Activated B cell treated with CpG ODN at 0.5 μM for 24 hours (primary cell): ENCODE results near the gene PTK7. TPM values are rescaled to one million over a fixed set of nuclear protein-coding genes. Genes with fewer than 3 reads are reported as not detected.

Experiments used
- ATAC-seq: fragments of 200-7000 bp; cut with Tn5 transposase; one replicate; pipeline ENCODE4 v1.10.0; 2021; ENCODE audit warnings: low read depth, mild to moderate bottlenecking, moderate library complexity
- CTCF ChIA-PET: fragments of 350-600 bp; sonication (Branson Sonifier 250); formaldehyde crosslinking; loops from one replicate; lab custom pipeline; 2021; ENCODE audit warnings: antibody characterized with exemption; lab: Charles Lee
- POLR2A ChIA-PET: fragments of 350-600 bp; sonication (Branson Sonifier 250); formaldehyde crosslinking; loops from one replicate; lab custom pipeline; 2021; ENCODE audit warnings: antibody characterized with exemption; lab: Charles Lee
- DNase-seq: peaks from one replicate; pipeline ENCODE4 v3.0.0; 2022
- H3K27ac Mint-ChIP-seq: one replicate; pipeline ENCODE4 v1.8.0; 2020; ENCODE audit warnings: mixed read lengths
- H3K27me3 Mint-ChIP-seq: one replicate; pipeline ENCODE4 v1.8.0; 2021; ENCODE audit warnings: mixed read lengths
- H3K36me3 Mint-ChIP-seq: one replicate; pipeline ENCODE4 v1.8.0; 2021; ENCODE audit warnings: low read depth, mixed read lengths
- H3K4me1 Mint-ChIP-seq: one replicate; pipeline ENCODE4 v1.8.0; 2021; ENCODE audit warnings: mixed read lengths
- H3K4me3 Mint-ChIP-seq: one replicate; pipeline ENCODE4 v1.8.0; 2020; ENCODE audit warnings: mild to moderate bottlenecking, mixed read lengths
- H3K9me3 Mint-ChIP-seq: one replicate; pipeline ENCODE4 v1.8.0; 2020; ENCODE audit warnings: mixed read lengths
- intact Hi-C: fragments of 100-400 bp; cut with micrococcal nuclease; formaldehyde crosslinking; loops from one replicate; pipeline ENCODE4 v1.15.1; 2024
- total RNA-seq: library from RNA; stranded (reverse); gene quantifications from 2 replicates; pipeline ENCODE4 v1.2.3, GENCODE V29; 2022
- TF ChIP-seq, protein P1 (sequence below): fragments of 200-600 bp; IDR thresholded peaks from one replicate; pipeline ENCODE4 v1.8.0; 2022; ENCODE audit warnings: antibody characterized with exemption, mild to moderate bottlenecking

The PTK7 gene
- total RNA-seq, 1 donor from 2014 or later, result 0.82 TPM

DNA sequence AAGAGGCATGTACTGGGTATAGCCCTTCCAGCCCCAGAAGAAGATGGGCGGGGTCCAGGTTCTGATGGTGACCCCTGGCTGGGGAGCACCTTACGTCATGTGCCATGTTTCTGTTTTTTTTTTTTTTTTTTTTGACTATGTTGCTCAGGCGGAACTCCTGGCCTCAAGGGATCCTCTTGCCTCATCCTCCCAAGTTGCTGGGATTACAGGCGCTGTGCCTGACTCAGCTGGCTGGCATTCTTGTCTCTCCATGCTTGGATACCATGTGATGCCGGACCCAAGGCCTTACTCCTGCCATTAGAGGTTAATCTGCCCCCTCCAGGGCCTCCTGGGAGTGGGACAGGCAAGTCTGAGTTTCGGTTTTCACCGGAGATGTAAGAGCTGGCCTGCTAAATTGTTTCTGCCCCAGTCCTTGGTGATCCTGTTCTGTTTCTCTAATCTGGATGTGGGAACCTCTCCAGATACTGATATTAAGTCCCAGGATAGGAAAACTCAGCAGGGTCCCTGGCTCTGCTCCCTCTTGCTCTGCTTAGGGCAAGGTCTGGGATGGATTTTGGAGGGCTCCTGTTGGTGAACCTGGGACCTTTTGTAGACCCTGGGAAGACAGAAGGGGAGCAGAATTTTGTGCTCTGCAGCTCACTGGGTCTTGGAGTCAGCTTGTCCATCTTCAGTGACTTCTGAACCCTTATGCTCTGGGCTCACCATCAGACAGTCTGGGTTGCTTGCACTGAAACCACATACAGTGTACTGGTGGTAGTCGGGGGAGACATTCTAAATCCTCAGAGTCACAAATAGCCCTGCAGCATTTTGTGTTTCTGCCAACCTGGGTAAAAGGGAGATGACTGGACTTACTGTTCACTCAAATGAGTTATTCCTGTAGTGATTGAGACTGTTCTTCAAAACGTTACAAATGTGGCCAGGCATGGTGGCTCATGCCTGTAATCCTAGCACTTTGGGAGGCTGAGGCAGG lies 45.1 kb downstream of the PTK7 start:
- Mint-ChIP-seq H3K27me3 (peaks cover 9% of the 10 kb centered on the region), H3K36me3 (no peaks in the 10 kb centered on the region), H3K9me3 (no peaks in the 10 kb centered on the region), H3K27ac (no peak overlapping the region), H3K4me3 (no peak overlapping the region), H3K4me1 (no peaks in the 10 kb centered on the region)
- ChIA-PET POLR2A (interaction anchor here (0.6 kb wide), 1 partner anchor 197 kb away, joined by 3 read pairs; no protein-coding TSS in a partner anchor), CTCF (no interaction called here)
- DNase-seq (no peak), ATAC-seq (no peak)
- intact Hi-C loops, result no loop called here
- TF ChIP-seq, protein P1, sequence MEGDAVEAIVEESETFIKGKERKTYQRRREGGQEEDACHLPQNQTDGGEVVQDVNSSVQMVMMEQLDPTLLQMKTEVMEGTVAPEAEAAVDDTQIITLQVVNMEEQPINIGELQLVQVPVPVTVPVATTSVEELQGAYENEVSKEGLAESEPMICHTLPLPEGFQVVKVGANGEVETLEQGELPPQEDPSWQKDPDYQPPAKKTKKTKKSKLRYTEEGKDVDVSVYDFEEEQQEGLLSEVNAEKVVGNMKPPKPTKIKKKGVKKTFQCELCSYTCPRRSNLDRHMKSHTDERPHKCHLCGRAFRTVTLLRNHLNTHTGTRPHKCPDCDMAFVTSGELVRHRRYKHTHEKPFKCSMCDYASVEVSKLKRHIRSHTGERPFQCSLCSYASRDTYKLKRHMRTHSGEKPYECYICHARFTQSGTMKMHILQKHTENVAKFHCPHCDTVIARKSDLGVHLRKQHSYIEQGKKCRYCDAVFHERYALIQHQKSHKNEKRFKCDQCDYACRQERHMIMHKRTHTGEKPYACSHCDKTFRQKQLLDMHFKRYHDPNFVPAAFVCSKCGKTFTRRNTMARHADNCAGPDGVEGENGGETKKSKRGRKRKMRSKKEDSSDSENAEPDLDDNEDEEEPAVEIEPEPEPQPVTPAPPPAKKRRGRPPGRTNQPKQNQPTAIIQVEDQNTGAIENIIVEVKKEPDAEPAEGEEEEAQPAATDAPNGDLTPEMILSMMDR, result no peak

DNA sequence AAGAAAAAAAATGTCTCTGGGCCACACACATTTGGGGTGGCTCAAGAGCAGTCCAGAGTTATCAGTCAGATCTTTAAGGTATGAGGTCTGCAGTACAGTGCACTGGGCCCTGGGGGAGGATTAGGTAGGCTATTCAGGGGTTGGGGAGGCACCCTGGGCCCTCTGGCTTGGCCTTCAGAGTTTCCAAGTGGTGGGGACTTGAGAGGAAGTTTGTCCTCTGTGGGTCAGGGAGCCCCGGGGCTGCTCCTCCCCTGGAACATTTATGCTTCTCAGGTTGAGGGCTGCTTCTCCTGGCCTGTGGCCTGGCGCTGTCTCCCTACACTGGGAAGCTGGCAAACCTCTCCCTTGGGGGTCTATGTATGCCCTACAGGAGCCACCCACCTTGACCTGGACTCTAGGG lies 46.0 kb downstream of the PTK7 start:
- POLR2A ChIA-PET, result no interaction called here
- CTCF ChIA-PET, result no interaction called here
- peaks cover 9% of the 10 kb centered on the region for H3K27me3 Mint-ChIP-seq
- no peaks in the 10 kb centered on the region for H3K4me1 Mint-ChIP-seq
- intact Hi-C loops, result no loop called here
- H3K36me3 Mint-ChIP-seq, result no peaks in the 10 kb centered on the region
- no peak for ATAC-seq
- H3K27ac Mint-ChIP-seq, result no peak overlapping the region
- TF ChIP-seq, protein P1, result no peak
- no peaks in the 10 kb centered on the region for H3K9me3 Mint-ChIP-seq
- no peak overlapping the region for H3K4me3 Mint-ChIP-seq
- no peak for DNase-seq

DNA sequence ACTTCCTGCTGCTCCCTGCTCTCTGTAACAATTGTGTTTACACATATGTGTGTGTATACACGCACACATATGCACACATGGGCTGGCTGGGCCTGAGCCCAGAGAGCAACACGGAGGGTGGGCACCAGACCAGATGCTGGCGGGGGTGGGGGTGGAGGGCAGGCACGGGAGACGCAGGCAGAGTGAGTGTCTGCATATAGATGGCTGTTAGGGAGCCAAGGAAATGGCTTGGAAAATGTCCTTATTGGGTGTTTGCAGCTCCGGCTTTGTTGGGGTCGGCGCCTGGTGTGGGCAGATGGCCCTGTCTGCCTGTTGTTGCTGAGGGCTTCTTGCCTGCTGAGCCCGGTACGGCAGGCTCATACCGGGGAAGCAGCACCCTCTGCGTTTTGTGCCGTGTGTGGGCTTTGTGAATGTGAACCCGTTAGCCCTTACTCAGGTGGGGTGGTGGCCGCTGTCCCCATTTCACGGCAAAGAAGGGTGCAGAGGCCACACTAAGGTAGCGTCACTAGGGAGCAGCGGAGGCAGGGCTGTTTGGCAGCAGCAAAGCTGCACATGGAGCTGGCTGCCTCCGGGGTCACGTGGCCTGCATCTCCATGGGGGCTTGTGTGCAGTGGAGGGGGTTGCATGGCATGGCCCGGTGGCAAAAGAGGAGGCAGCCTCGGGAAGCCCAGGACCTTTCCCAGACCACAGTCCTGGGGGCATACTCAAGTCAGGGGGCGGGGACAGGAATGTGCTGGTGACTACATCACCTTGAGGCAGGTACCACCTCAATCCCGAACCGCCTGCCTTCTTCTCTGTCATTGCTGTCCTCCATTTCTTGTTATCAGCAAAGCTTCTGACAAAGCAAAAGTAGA lies 47.6 kb downstream of the PTK7 start:
- TF ChIP-seq, protein P1, result no peak
- Mint-ChIP-seq H3K27ac (no peak overlapping the region), H3K4me1 (no peaks in the 10 kb centered on the region), H3K9me3 (no peaks in the 10 kb centered on the region), H3K36me3 (no peaks in the 10 kb centered on the region), H3K4me3 (no peak overlapping the region), H3K27me3 (peaks cover 9% of the 10 kb centered on the region)
- CTCF ChIA-PET, result interaction anchor here (2.1 kb wide), 1 partner anchor 20 kb away, joined by 8 read pairs; no protein-coding TSS in a partner anchor
- ATAC-seq, result no peak
- intact Hi-C loops, result no loop called here
- no peak for DNase-seq
- POLR2A ChIA-PET, result no interaction called here

DNA sequence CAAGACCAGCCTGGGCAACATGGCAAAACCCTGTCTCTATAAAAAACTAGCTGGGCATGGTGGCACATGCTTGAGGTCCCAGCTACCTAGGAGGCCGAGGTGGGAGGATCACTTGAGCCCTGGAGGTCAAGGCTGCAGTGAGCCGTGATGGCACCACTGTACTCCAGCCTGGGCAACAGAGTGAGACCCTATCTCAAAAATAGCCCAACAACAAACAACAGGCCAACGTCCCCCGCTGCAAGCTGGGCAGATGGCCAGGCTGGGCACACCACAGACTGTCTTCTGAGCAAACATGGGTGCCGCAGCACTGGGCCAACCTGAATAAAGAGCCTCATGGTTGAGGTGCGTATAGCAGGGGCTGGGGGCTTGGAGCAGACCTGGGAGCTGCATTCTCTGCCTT lies 48.4 kb downstream of the PTK7 start:
- H3K36me3 Mint-ChIP-seq, result no peaks in the 10 kb centered on the region
- H3K27me3 Mint-ChIP-seq, result peaks cover 8% of the 10 kb centered on the region
- no peak overlapping the region for H3K4me3 Mint-ChIP-seq
- ChIA-PET CTCF (interaction anchor here (2.1 kb wide), 1 partner anchor 19 kb away, joined by 8 read pairs; no protein-coding TSS in a partner anchor), POLR2A (no interaction called here)
- no peaks in the 10 kb centered on the region for H3K4me1 Mint-ChIP-seq
- intact Hi-C loops, result no loop called here
- DNase-seq (no peak), ATAC-seq (no peak)
- H3K9me3 Mint-ChIP-seq, result no peaks in the 10 kb centered on the region
- TF ChIP-seq, protein P1, result no peak
- H3K27ac Mint-ChIP-seq, result no peak overlapping the region
